ENCODE results near the gene LGI4.

LGI4 gene

DNA sequence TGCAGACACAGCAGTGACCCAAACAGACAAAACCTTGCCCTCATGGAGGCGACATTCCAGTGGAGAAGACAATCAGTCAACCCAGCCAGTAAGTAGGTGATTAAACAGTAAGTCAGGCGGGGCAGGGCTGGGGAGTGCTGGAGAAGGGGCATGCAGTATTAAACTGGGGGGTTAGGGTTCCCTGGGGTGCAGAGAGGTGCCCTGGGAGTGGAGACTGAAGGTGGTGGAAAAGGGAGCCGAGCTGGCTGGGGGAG is 50.4 kb downstream of the LGI4 start:
- no peak for DNase-seq

DNA sequence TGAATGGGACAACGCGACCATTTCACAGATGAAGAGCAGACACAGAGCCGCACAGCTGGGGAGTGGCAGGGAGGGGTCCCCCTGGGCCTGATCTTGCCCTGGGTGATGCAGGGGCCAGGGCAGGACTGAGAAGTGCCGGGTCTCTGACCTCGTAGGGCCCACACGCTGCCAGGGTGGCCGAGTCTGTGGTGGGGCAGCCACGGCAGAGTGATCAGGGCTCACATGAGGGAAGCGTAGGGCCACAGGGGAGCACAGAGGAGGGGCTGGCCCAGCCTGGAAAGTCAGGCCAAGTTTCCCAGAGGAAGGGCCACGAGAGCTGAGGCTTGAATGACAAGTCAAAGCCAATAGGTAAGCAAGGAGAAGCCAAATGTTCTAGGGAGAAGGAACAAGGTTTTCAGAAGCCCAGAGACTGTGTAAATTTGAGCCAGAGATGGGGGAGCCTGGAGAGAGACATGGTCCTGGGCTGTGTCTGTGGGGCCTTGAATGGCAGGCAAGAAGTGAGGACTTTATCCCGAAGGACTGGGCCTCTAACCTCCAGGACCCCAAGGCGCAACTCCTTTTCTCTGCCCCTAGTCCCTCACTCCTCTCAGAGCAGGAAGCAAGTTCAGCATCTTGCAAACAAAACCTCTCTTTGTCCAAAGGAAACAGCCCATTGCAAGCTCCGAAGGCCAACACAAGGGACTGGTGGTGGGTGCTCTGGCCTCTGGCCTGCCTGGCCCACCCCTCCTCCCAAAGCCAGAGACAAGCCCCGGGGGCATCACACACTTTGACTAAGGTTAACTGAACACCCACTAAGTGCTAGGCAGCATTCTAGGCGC is 51.0 kb downstream of the LGI4 start:
- no peak for DNase-seq

DNA sequence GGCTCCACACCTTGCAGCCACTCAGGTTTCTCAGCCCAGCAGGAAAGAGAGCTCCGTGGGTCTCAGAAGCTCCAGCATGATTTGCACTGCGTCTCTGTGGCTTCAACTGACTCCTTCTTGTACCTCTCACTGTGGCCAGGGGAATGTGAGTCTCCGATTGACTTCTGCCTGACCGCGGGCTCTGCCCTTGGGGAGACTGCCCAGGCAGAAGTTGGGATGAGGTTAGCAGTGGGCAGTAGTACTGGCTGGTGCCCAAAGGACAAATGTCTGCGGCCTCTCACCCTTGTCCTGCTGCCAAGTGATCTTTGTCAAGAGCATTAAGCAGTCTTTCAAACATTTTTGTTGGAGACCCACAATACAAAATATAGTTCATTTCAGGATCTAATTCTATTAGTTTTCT is 53.7 kb downstream of the LGI4 start:
- DNase-seq: no peak

DNA sequence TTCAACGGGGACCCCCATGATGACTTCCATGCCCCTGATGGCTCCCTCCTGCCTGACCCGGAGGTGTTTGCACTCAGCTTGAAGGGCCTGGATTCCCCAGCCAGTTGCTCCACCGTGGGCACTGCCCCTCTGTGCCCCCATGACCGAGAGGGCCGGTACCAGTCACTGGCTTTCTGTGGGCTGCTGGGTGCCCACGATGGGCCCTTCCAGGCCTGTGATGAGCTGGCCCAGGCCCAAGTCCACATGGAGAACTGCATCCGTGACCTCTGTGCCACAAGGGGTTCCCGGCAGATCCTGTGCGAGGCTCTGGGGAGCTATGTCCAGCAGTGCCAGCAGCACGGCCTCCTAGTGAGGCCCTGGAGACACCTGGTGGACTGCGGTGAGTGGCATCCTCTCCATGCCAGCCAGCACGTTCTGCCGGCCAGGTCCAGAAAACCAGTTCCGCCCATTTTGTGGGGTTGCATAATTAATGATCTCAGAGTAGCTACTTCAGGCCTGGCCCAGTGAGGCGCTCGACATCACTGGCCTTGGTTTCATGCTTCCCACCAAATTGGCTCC is 54.2 kb downstream of the LGI4 start:
- no peak for DNase-seq

DNA sequence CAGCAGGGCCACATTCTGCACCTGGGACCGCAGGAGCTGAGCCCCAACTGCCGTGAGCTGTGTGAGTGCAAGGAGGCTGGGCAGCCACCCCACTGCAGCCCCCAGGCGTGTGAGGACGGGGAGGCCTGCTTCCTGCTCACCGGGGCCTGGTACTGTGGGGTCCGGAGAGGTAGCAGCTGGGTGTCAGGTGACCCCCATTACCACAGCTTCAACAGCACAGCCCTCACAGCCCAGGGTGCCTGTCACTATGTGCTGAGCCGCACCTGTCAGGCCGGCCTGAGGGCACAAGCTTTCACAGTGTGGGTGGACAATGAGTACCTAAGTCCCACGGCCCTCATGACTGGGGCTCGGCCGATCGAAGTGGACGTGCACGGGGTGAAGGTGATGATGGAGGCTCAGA is 55.0 kb downstream of the LGI4 start:
- DNase-seq: no peak

DNA sequence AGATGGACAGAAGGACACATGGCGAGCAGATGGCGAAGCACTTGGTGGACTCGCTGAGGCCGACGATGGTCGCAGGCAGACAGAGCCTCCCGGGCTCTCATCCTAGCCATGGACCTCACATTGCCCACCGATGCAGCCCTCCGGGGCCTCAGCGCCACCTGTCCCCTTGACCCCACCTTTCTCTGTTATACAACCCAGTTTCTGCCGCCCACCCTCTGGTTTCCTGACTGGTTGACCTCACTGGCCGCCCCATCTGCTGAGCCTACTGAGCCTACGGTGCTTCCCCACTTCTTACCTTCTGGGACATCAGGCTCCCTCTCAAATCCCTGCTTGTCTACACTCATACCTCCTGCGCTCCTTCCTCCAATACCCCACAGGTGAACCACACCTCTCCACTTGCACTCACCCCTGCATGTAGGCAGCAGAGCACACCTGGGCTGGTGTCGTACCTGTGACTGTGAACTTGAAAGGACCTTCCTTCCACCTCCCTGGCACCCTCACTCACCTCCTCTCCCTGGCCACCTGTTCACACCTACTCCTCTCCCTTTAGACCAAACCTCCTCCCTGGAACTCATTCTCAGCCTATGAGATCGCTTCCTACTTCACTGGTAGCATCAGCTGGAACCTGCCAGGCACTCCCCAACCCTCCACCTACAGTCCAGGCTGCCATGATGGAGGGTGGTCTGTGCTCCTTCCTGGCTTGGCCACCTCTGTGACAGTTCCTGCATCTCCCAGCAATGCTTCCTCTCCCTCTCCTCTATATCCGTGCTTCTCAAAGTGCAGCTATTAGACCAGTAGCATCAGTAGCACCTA is 57.2 kb downstream of the LGI4 start:
- no peak for DNase-seq

DNA sequence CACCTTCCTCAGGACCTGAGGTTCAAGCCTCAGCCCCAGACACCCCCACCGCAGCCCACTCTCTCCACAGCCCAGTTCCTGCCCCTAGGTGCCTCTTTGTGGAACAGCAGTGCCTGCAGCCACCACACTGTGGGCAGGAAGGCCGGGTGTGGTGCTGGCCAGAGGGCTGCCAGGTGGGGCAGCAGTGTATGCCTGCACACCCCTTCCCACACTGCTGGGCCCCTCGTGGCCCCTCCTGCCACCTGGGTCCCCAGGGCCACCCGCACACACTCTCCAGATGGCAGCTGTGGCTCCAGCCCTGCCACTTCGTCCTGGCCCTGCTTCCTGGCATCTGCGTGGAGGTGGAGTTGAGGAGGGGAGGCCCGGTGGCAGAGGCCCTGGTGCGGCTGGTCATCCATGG is 58.2 kb downstream of the LGI4 start:
- no peak for DNase-seq

DNA sequence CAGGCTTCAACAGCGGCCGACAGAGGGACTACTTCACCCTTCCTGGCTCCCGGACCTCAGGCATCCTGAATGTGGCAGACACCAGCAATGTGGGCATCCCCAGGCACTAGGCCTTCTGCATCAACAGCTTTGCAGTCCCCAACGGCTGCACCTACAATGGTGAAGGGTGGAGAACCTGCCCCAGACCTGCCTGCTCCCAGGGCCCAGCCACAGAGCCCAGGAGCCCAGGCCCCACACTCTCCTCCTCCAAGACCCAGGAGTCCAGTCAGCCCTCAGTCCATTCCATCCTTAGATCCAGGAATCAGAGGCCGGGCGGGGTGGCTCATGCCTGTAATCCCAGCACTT is 58.9 kb downstream of the LGI4 start:
- DNase-seq: no peak

DNA sequence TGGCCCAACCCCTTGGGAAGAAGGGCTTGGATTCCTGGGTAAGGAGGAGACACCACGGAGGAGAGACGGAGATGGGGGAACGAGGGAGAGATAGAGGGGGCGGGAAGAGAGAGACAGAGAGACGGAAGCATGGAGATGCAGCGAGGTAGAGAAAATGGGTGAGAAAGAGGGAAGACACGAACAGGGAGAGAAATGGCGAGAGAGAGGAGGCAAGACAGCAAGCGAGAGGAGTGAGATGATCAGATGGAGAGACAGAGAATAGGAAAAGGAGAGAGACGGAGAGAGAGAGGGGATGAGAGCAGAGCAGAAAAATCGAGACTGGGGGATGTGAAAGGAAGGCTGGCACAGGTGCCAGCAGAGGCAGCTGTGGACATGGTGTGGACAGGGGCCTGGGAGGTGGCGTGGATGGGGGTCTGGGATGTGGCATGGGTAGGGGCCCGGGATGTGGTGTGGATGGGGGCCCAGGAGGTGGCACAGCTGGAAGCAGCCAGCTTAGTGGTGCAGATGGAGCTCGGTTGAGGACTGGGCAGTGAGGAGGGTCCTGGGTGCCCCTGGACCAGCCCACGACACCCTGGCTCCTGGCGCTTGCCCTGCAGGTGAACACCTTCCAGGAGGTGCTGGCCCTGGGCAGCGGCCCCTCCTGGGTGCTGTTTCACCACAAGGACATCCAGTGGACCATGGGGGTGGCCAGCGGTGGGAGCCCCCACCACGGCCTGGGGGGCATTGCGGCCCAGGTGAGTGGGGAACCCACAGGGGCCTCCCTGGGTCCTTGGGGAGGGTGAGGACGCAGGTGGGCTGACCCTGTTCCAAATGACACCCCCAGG is 59.4 kb downstream of the LGI4 start:
- DNase-seq: no peak
